NCI-H1417 treated with DMSO at 0.1 percent for 48 hours (cell line): ENCODE measurements around the gene PIK3C2A.

Experiments used
- DNase-seq: peaks from one replicate; lab custom pipeline; 2025; lab: John Stamatoyannopoulos, UW

PIK3C2A gene

GRCh38 chr11:17217401-17217800, 9.6 kb upstream of the PIK3C2A start:
- no peak for DNase-seq

- DNase-seq = no peak
Measured at GRCh38 chr11:17214338-17214737, 6.6 kb upstream of the PIK3C2A start.

GRCh38 chr11:17211286-17211685, 3.5 kb upstream of the PIK3C2A start:
- DNase-seq = no peak

- no peak for DNase-seq
Measured at GRCh38 chr11:17209939-17210245, 2.1 kb upstream of the PIK3C2A start.

- peak; percentile 61 for DNase-seq
Measured at GRCh38 chr11:17208257-17208999, 642 bp upstream of the PIK3C2A start.

- DNase-seq = no peak
Measured at GRCh38 chr11:17206463-17206862, 1.3 kb downstream of the PIK3C2A start.

- DNase-seq = no peak
Measured at GRCh38 chr11:17197431-17197898, 10.3 kb downstream of the PIK3C2A start.

GRCh38 chr11:17188675-17189074, 19.1 kb downstream of the PIK3C2A start:
- no peak for DNase-seq

GRCh38 chr11:17186932-17187692, 20.7 kb downstream of the PIK3C2A start:
- no peak for DNase-seq

GRCh38 chr11:17185938-17186337, 21.8 kb downstream of the PIK3C2A start:
- no peak for DNase-seq

GRCh38 chr11:17184882-17185587, 22.8 kb downstream of the PIK3C2A start:
- no peak for DNase-seq

- DNase-seq = no peak
Measured at GRCh38 chr11:17183836-17184235, 23.9 kb downstream of the PIK3C2A start.

GRCh38 chr11:17179970-17180369, 27.8 kb downstream of the PIK3C2A start:
- DNase-seq = no peak

GRCh38 chr11:17173332-17173731, 34.5 kb downstream of the PIK3C2A start:
- DNase-seq = no peak

GRCh38 chr11:17171916-17172315, 35.9 kb downstream of the PIK3C2A start:
- DNase-seq = no peak

GRCh38 chr11:17171343-17171742, 36.4 kb downstream of the PIK3C2A start:
- no peak for DNase-seq

GRCh38 chr11:17169876-17170275, 37.9 kb downstream of the PIK3C2A start:
- DNase-seq = no peak

GRCh38 chr11:17165247-17165890, 42.4 kb downstream of the PIK3C2A start:
- DNase-seq = no peak

- DNase-seq = no peak
Measured at GRCh38 chr11:17164361-17165246, 43.2 kb downstream of the PIK3C2A start.

- no peak for DNase-seq
Measured at GRCh38 chr11:17163736-17164135, 44.0 kb downstream of the PIK3C2A start.

- no peak for DNase-seq
Measured at GRCh38 chr11:17163291-17163690, 44.5 kb downstream of the PIK3C2A start.
